Heart right ventricle (tissue), 16 donors: ENCODE results near the gene CDC73. TPM values are rescaled to one million over a fixed set of nuclear protein-coding genes. Genes with fewer than 3 reads are reported as not detected.

Source experiments
- ATAC-seq, 8 donors: fragments of 200-7000 bp; cut with Tn5 transposase; one replicate each; pipeline ENCODE4 v1.9.1; 2020; ENCODE audit warnings: mild to moderate bottlenecking in 8 of 8, moderate library complexity in 8 of 8, moderate number of reproducible peaks in 1 of 8
- DNase-seq, 2 donors: peaks; one replicate each; pipeline ENCODE4 v3.0.0-alpha.2; 2020
- H3K27ac ChIP-seq, 10 donors: fragments of 200-600 bp; sonication (generic) in 2 of 10; one replicate each; pipeline versions ENCODE4 v1.5.0 to v1.8.0; 2020 to 2022; ENCODE audit warnings: mild to moderate bottlenecking in 3 of 10
- H3K27me3 ChIP-seq, 7 donors: fragments of 200-600 bp; one replicate each; pipeline ENCODE4 v1.8.0; 2021 to 2022; ENCODE audit warnings: mild to moderate bottlenecking in 2 of 7
- H3K36me3 ChIP-seq, 9 donors: fragments of 200-600 bp; sonication (generic) in 1 of 9; one replicate each; pipeline versions ENCODE4 v1.5.0 to v1.8.0; 2020 to 2022; ENCODE audit warnings: mild to moderate bottlenecking in 2 of 9
- H3K4me1 ChIP-seq, 9 donors: fragments of 200-600 bp; sonication (generic) in 1 of 9; one replicate each; pipeline versions ENCODE4 v1.5.0 to v1.8.0; 2020 to 2022; ENCODE audit warnings: mild to moderate bottlenecking in 4 of 9
- H3K4me3 ChIP-seq, 10 donors: fragments of 200-600 bp; sonication (generic) in 2 of 10; one replicate each; pipeline versions ENCODE4 v1.5.0 to v1.8.0; 2020 to 2022; ENCODE audit warnings: mild to moderate bottlenecking in 7 of 10, moderate library complexity in 2 of 10
- H3K9me3 ChIP-seq, 11 donors: fragments of 200-600 bp in 10 of 11; sonication (generic) in 2 of 11; one replicate each; pipeline versions ENCODE4 v1.5.0 to v1.8.0; 2013 to 2022; ENCODE audit warnings: mild to moderate bottlenecking in 2 of 11, control low read depth in 1 of 11, moderate library complexity in 1 of 11
- CTCF ChIP-seq, 9 donors: fragments of 200-600 bp; sonication (generic) in 2 of 9; IDR thresholded peaks; one replicate each; pipeline versions ENCODE4 v1.5.0 to v1.8.0; 2021 to 2022; ENCODE audit warnings: antibody characterized with exemption in 9 of 9, mild to moderate bottlenecking in 5 of 9, moderate library complexity in 1 of 9
- WGBS, 2 donors: extraction: QIAGEN DNeasy Blood & Tissue Kit; methylation state at CpG; one replicate each; pipeline ENCODE4 v1.1.7; 2013; ENCODE audit warnings: inconsistent platforms in 1 of 2; 5-methylcytosine and 5-hydroxymethylcytosine counted together
- intact Hi-C, 10 donors: fragments of 100-400 bp; cut with DNase I; formaldehyde crosslinking; loops; one replicate each; pipeline versions ENCODE4 v1.11.1 to v1.14.2; 2022
- polyA plus RNA-seq, 2 donors: library from polyadenylated mRNA; stranded (reverse); fragments of 200-250 nt; gene quantifications; one replicate each; pipeline ENCODE4 v1.2.3, GENCODE V29; 2013
- total RNA-seq, 10 donors: library from RNA; stranded (reverse); fragmentation: NEBNext Ultra II Directional in 3 of 10; extraction: Animal tissue kit (Norgen Biotek cat#: 25700) in 3 of 10; gene quantifications; one replicate each; pipeline versions ENCODE4 v1.2.1 to v1.2.4, GENCODE V29; 2021 to 2023
- donor health status: Arrhythmogenic right ventricular cardiomyopathy.
- donor health status: ischemic (EF 13 %, LVEDD 7.1; RV severe dilation, severe dysfunction).
- donor health status: healthy with polysubstance abuse.
- donor health status: DM: no; HTN: yes; CAD: no.
- donor health status: DM: no; HTN: no; CAD: no.
- donor health status: ischemic (EF 25% LVEDD 6.9; RV normal size, moderate dysfunction).
- donor health status: ischemic (EF 25% LVEDD 5.7; RV mildly dilated, moderate dysfunction).
- donor health status: healthy.
- donor health status: DM: yes; HTN: yes; CAD: no.
- donor health status: Ischemic cardiomyopathy.
- donor health status: ischemic (EF 35%, LVEDD 5.7; RV mildly dilated, moderate dysfunction).
- donor health status: nonischemic (EF 11% LVEDD 7.7; RV severe dilation, severe dysfunction).
- donor health status: DM: yes; HTN: yes; CAD: no.
- donor health status: PGD.
- donor health status: ischemic (EF 29% LVEDD 5.4; RV normal size, mild dysfunction).
- donor health status: nonischemic (EF 23%, LVEDD 6.1; RV moderate dilation, normal function).

The CDC73 gene
- total and polyA plus RNA-seq, 12 donors: 9.2 to 70.2 (median 54.2) TPM

GRCh38 chr1:193156117-193156821, 34.4 kb downstream of the CDC73 start:
- Histone ChIP-seq H3K4me3 (no peak overlapping the region), H3K9me3 (no peaks in the 10 kb centered on the region), H3K36me3 (peaks cover 0 to 66% (median 24%) of the 10 kb centered on the region in 9 donors), H3K27me3 (no peaks in the 10 kb centered on the region), H3K27ac (no peak overlapping the region), H3K4me1 (peaks cover 0 to 5% (median 0%) of the 10 kb centered on the region in 9 donors)
- intact Hi-C loops: no loop called here
- no peak for TF ChIP-seq CTCF (IDR thresholded peaks at IDR 0.05)
- ATAC-seq (no peak), DNase-seq (no peak)
- 95 to 97% methylated on average over 3 of the region's 3 CpGs for WGBS, 2 donors

- intact Hi-C loops: no loop called here
- ATAC-seq: no peak
Measured at GRCh38 chr1:193156822-193157142, 35.0 kb downstream of the CDC73 start.

GRCh38 chr1:193157360-193157759, 35.5 kb downstream of the CDC73 start:
- peaks cover 0 to 56% (median 17%) of the 10 kb centered on the region in 9 donors for H3K36me3 ChIP-seq
- ATAC-seq: no peak
- intact Hi-C loops: no loop called here

More at GRCh38 chr1:193156822-193157142, 35.0 kb downstream of the CDC73 start:
- 71 to 72% methylated on average over 3 of the region's 3 CpGs for WGBS, 2 donors
- Histone ChIP-seq H3K27ac (no peak overlapping the region), H3K4me1 (peaks cover 0 to 5% (median 0%) of the 10 kb centered on the region in 9 donors), H3K9me3 (no peaks in the 10 kb centered on the region), H3K4me3 (no peak overlapping the region), H3K36me3 (peaks cover 0 to 61% (median 23%) of the 10 kb centered on the region in 9 donors), H3K27me3 (no peaks in the 10 kb centered on the region)
- DNase-seq: no peak
- no peak for TF ChIP-seq CTCF (IDR thresholded peaks at IDR 0.05)

GRCh38 chr1:193176113-193176512, 54.3 kb downstream of the CDC73 start:
- H3K9me3 ChIP-seq: no peaks in the 10 kb centered on the region
- no peak for TF ChIP-seq CTCF (IDR thresholded peaks at IDR 0.05)
- no peak overlapping the region for H3K27ac ChIP-seq
- no peaks in the 10 kb centered on the region for H3K27me3 ChIP-seq
- ATAC-seq (no peak), DNase-seq (no peak)
- H3K36me3 ChIP-seq: peaks cover 0 to 3% (median 0%) of the 10 kb centered on the region in 9 donors
- WGBS, 2 donors: 87% methylated on average over 1 of the region's 1 CpG
- intact Hi-C loops: no loop called here
- no peak overlapping the region for H3K4me3 ChIP-seq
- peaks cover 0 to 32% (median 13%) of the 10 kb centered on the region in 9 donors for H3K4me1 ChIP-seq

More at GRCh38 chr1:193157360-193157759, 35.5 kb downstream of the CDC73 start:
- 66 to 76% methylated on average over 2 of the region's 2 CpGs for WGBS, 2 donors
- DNase-seq: no peak
- Histone ChIP-seq H3K4me3 (no peak overlapping the region), H3K27ac (no peak overlapping the region), H3K27me3 (no peaks in the 10 kb centered on the region), H3K4me1 (peaks cover 0 to 5% (median 0%) of the 10 kb centered on the region in 9 donors), H3K9me3 (no peaks in the 10 kb centered on the region)
- TF ChIP-seq CTCF (IDR thresholded peaks at IDR 0.05): no peak
